HEK293 (cell line): Measurements from ENCODE around the gene RPIA.
A peak's percentile ranks its signal among the peaks of the same experiment; 100 is the strongest.

Source experiments
- CTCF ChIA-PET: fragments of 350-600 bp; formaldehyde crosslinking; extraction: SDS; loops from one replicate; lab custom pipeline; 2021; ENCODE audit warnings: antibody characterized with exemption; lab: Yijun Ruan, JAX
- POLR2A ChIA-PET: fragments of 300-600 bp; formaldehyde crosslinking; extraction: SDS; loops from one replicate; lab custom pipeline; 2020; ENCODE audit warnings: antibody characterized with exemption, inconsistent platforms; lab: Yijun Ruan, JAX
- H3K27ac ChIP-seq: fragments of 200-500 bp; sonication (Bioruptor generic); 2 replicates; pipeline ENCODE4 v1.5.1; 2014; ENCODE audit warnings: low read depth, low read length, control low read depth, inconsistent platforms; ENCODE audit errors: extremely low read depth
- H3K36me3 ChIP-seq, 2 experiments: fragments of 200-500 bp in 1 of 2; sonication (Bioruptor generic) in 1 of 2; 1 replicate in 1 of 2; 2 replicates in 1 of 2; pipeline ENCODE4 v1.5.1; 2014 to 2017; ENCODE audit warnings: inconsistent platforms in 2 of 2, low read length in 2 of 2; ENCODE audit not compliant: control insufficient read depth in 2 of 2, insufficient read depth in 1 of 2
- H3K4me1 ChIP-seq: fragments of 200-500 bp; sonication (Bioruptor generic); 2 replicates; pipeline ENCODE4 v1.5.1; 2014; ENCODE audit warnings: mild to moderate bottlenecking, low read length, inconsistent platforms; ENCODE audit not compliant: control insufficient read depth, insufficient read depth
- H3K4me3 ChIP-seq: 2 replicates; pipeline ENCODE4 v1.5.1; 2011; ENCODE audit warnings: low read depth, mild to moderate bottlenecking, control low read depth, low read length, moderate library complexity
- H3K9me3 ChIP-seq: fragments of 200-500 bp; sonication (Bioruptor generic); 2 replicates; pipeline ENCODE4 v1.5.1; 2014; ENCODE audit warnings: low read depth, low read length, inconsistent platforms; ENCODE audit not compliant: control insufficient read depth, insufficient read depth
- EGR2 ChIP-seq: fragments of 450-650 bp; formaldehyde crosslinking; IDR thresholded peaks from 2 replicates; pipeline ENCODE4 v1.5.1; 2016; ENCODE audit warnings: low read depth, missing biosample characterization, missing genetic modification characterization
- GLIS1 ChIP-seq: fragments of 450-650 bp; formaldehyde crosslinking; IDR thresholded peaks from 2 replicates; pipeline ENCODE4 v1.5.1; 2016; ENCODE audit warnings: missing biosample characterization, missing genetic modification characterization
- HOXA7 ChIP-seq: sonication (generic); formaldehyde crosslinking; IDR thresholded peaks from 2 replicates; pipeline ENCODE4 v1.8.1; 2022; ENCODE audit warnings: missing genetic modification reagents, borderline replicate concordance
- MZF1 ChIP-seq: fragments of 450-650 bp; formaldehyde crosslinking; IDR thresholded peaks from 2 replicates; pipeline ENCODE4 v1.5.1; 2017; ENCODE audit warnings: missing biosample characterization, missing genetic modification characterization, borderline replicate concordance
- SP2 ChIP-seq: fragments of 450-650 bp; formaldehyde crosslinking; IDR thresholded peaks from 2 replicates; pipeline ENCODE4 v1.5.1; 2016; ENCODE audit warnings: missing biosample characterization, missing genetic modification characterization
- SP3 ChIP-seq: fragments of 450-650 bp; formaldehyde crosslinking; IDR thresholded peaks from 2 replicates; pipeline ENCODE4 v1.5.1; 2016; ENCODE audit warnings: missing biosample characterization, missing genetic modification characterization
- ZBTB21 ChIP-seq: fragments of 450-650 bp; formaldehyde crosslinking; IDR thresholded peaks from 2 replicates; pipeline ENCODE4 v1.5.1; 2017; ENCODE audit warnings: missing biosample characterization, missing genetic modification characterization
- ZNF211 ChIP-seq: fragments of 450-650 bp; formaldehyde crosslinking; IDR thresholded peaks from 2 replicates; pipeline ENCODE4 v1.5.1; 2016; ENCODE audit warnings: low read depth, missing biosample characterization, missing genetic modification characterization
- ZNF223 ChIP-seq: fragments of 450-650 bp; formaldehyde crosslinking; IDR thresholded peaks from 2 replicates; pipeline ENCODE4 v1.5.1; 2016; ENCODE audit warnings: missing biosample characterization, missing genetic modification characterization
- ZNF248 ChIP-seq: fragments of 450-650 bp; formaldehyde crosslinking; IDR thresholded peaks from 2 replicates; pipeline ENCODE4 v1.5.1; 2017; ENCODE audit warnings: missing biosample characterization, missing genetic modification characterization
- ZNF423 ChIP-seq: fragments of 450-650 bp; formaldehyde crosslinking; IDR thresholded peaks from 2 replicates; pipeline ENCODE4 v1.5.1; 2016; ENCODE audit warnings: missing biosample characterization, missing genetic modification characterization
- ZNF514 ChIP-seq: fragments of 450-650 bp; formaldehyde crosslinking; IDR thresholded peaks from 2 replicates; pipeline ENCODE4 v1.5.1; 2016; ENCODE audit warnings: missing biosample characterization, missing genetic modification characterization
- ZNF600 ChIP-seq: fragments of 450-650 bp; formaldehyde crosslinking; IDR thresholded peaks from 2 replicates; pipeline ENCODE4 v1.5.1; 2016; ENCODE audit warnings: missing biosample characterization, missing genetic modification characterization
- ZNF654 ChIP-seq: fragments of 450-650 bp; formaldehyde crosslinking; IDR thresholded peaks from 2 replicates; pipeline ENCODE4 v1.5.1; 2016; ENCODE audit warnings: low read depth, missing biosample characterization, missing genetic modification characterization
- ZNF785 ChIP-seq: fragments of 450-650 bp; formaldehyde crosslinking; IDR thresholded peaks from 2 replicates; pipeline ENCODE4 v1.5.1; 2016; ENCODE audit warnings: missing biosample characterization, missing genetic modification characterization
- TF ChIP-seq, protein P1 (sequence below): fragments of 450-650 bp; formaldehyde crosslinking; IDR thresholded peaks from 2 replicates; pipeline ENCODE4 v1.5.1; 2017; ENCODE audit warnings: missing biosample characterization, missing genetic modification characterization
- TF ChIP-seq, protein P2 (sequence below): fragments of 450-650 bp; formaldehyde crosslinking; IDR thresholded peaks from 2 replicates; pipeline ENCODE4 v1.5.1; 2016; ENCODE audit warnings: missing biosample characterization, missing genetic modification characterization
- TF ChIP-seq, protein P3 (sequence below): fragments of 450-650 bp; formaldehyde crosslinking; IDR thresholded peaks from 2 replicates; pipeline ENCODE4 v1.5.1; 2016; ENCODE audit warnings: missing biosample characterization, missing genetic modification characterization
- TF ChIP-seq, protein P4 (sequence below): fragments of 450-650 bp; formaldehyde crosslinking; IDR thresholded peaks from 2 replicates; pipeline ENCODE4; 2016; ENCODE audit warnings: missing biosample characterization, missing genetic modification characterization
- TF ChIP-seq, protein P5 (sequence below): fragments of 450-650 bp; formaldehyde crosslinking; IDR thresholded peaks from 2 replicates; pipeline ENCODE4 v1.5.1; 2016; ENCODE audit warnings: missing biosample characterization, missing genetic modification characterization
- TF ChIP-seq, protein P6 (sequence below): fragments of 450-650 bp; formaldehyde crosslinking; IDR thresholded peaks from 2 replicates; pipeline ENCODE4 v1.5.1; 2017; ENCODE audit warnings: missing biosample characterization, missing genetic modification characterization
- TF ChIP-seq, protein P7 (sequence below): fragments of 450-650 bp; formaldehyde crosslinking; IDR thresholded peaks from 2 replicates; pipeline ENCODE4 v1.5.1; 2016; ENCODE audit warnings: missing biosample characterization, missing genetic modification characterization

The RPIA gene

DNA sequence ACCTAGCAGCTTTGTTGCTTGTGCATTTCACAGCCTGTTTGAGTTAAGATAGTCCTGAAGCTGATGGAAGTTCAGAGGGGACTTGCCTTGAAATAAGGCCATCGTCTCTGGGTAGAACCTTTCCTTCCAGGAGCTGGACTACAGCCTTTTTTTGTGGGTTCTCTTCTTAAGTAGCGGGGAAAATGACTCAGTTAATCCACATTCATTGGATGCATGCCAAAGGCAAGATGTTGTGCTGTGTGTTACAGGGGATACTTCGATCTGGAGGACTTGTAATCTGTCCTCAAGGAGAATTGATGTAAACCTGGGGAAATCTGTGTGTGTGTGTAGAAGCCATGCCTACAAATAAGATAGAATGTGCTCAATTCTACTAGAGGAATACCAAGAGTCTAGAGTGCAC, 46.8 kb downstream of the RPIA start:
- Histone ChIP-seq H3K9me3 (no peaks in the 10 kb centered on the region), H3K4me1 (no peaks in the 10 kb centered on the region), H3K4me3 (no peak overlapping the region), H3K27ac (no peak overlapping the region), H3K36me3 (peaks cover 8 to 61% of the 10 kb centered on the region in 2 experiments; a peak in 2 of 3 replicates)
- ChIA-PET CTCF (interaction anchor here (1.0 to 2.9 kb wide), 3 partner anchors 11 to 144 kb away, joined by 4 to 10 read pairs (median 5); no protein-coding TSS in a partner anchor), POLR2A (no interaction called here)
- no peak for TF ChIP-seq SP2
- TF ChIP-seq HOXA7 (CRISPR knock-in tag): no peak
- TF ChIP-seq, protein P1, sequence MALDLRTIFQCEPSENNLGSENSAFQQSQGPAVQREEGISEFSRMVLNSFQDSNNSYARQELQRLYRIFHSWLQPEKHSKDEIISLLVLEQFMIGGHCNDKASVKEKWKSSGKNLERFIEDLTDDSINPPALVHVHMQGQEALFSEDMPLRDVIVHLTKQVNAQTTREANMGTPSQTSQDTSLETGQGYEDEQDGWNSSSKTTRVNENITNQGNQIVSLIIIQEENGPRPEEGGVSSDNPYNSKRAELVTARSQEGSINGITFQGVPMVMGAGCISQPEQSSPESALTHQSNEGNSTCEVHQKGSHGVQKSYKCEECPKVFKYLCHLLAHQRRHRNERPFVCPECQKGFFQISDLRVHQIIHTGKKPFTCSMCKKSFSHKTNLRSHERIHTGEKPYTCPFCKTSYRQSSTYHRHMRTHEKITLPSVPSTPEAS (tag by site-specific recombination): no peak
- TF ChIP-seq, protein P2, sequence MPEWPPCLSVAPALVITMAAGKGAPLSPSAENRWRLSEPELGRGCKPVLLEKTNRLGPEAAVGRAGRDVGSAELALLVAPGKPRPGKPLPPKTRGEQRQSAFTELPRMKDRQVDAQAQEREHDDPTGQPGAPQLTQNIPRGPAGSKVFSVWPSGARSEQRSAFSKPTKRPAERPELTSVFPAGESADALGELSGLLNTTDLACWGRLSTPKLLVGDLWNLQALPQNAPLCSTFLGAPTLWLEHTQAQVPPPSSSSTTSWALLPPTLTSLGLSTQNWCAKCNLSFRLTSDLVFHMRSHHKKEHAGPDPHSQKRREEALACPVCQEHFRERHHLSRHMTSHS (tag by site-specific recombination): no peak
- TF ChIP-seq ZNF600 (tag by site-specific recombination): no peak
- no peak for TF ChIP-seq GLIS1 (tag by site-specific recombination)
- TF ChIP-seq ZNF211 (tag by site-specific recombination): no peak
- TF ChIP-seq, protein P3, sequence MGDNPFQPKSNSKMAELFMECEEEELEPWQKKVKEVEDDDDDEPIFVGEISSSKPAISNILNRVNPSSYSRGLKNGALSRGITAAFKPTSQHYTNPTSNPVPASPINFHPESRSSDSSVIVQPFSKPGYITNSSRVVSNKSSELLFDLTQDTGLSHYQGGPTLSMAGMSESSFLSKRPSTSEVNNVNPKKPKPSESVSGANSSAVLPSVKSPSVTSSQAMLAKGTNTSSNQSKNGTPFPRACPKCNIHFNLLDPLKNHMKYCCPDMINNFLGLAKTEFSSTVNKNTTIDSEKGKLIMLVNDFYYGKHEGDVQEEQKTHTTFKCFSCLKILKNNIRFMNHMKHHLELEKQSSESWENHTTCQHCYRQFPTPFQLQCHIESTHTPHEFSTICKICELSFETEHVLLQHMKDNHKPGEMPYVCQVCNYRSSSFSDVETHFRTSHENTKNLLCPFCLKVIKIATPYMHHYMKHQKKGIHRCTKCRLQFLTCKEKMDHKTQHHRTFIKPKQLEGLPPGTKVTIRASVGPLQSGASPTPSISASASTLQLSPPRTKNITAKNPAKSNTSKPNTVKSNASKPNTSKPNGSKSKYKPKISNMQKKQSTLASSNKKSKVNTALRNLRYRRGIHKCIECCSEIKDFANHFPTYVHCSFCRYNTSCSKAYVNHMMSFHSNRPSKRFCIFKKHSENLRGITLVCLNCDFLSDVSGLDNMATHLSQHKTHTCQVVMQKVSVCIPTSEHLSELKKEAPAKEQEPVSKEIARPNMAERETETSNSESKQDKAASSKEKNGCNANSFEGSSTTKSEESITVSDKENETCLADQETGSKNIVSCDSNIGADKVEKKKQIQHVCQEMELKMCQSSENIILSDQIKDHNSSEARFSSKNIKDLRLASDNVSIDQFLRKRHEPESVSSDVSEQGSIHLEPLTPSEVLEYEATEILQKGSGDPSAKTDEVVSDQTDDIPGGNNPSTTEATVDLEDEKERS (tag by site-specific recombination): no peak
- no peak for TF ChIP-seq ZNF514
- TF ChIP-seq ZNF423 (tag by site-specific recombination): no peak
- no peak for TF ChIP-seq MZF1 (tag by site-specific recombination)
- TF ChIP-seq, protein P4, sequence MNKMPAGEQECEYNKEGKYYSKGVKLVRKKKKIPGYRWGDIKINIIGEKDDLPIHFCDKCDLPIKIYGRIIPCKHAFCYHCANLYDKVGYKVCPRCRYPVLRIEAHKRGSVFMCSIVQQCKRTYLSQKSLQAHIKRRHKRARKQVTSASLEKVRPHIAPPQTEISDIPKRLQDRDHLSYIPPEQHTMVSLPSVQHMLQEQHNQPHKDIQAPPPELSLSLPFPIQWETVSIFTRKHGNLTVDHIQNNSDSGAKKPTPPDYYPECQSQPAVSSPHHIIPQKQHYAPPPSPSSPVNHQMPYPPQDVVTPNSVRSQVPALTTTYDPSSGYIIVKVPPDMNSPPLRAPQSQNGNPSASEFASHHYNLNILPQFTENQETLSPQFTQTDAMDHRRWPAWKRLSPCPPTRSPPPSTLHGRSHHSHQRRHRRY (tag by site-specific recombination): no peak
- no peak for TF ChIP-seq SP3 (tag by site-specific recombination)
- TF ChIP-seq ZNF223 (tag by site-specific recombination): no peak
- TF ChIP-seq ZNF785: no peak
- TF ChIP-seq, protein P5, sequence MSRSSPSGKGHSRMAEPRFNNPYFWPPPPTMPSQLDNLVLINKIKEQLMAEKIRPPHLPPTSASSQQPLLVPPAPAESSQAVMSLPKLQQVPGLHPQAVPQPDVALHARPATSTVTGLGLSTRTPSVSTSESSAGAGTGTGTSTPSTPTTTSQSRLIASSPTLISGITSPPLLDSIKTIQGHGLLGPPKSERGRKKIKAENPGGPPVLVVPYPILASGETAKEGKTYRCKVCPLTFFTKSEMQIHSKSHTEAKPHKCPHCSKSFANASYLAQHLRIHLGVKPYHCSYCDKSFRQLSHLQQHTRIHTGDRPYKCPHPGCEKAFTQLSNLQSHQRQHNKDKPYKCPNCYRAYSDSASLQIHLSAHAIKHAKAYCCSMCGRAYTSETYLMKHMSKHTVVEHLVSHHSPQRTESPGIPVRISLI: no peak
- no peak for TF ChIP-seq ZNF248 (tag by site-specific recombination)
- TF ChIP-seq EGR2: no peak

DNA sequence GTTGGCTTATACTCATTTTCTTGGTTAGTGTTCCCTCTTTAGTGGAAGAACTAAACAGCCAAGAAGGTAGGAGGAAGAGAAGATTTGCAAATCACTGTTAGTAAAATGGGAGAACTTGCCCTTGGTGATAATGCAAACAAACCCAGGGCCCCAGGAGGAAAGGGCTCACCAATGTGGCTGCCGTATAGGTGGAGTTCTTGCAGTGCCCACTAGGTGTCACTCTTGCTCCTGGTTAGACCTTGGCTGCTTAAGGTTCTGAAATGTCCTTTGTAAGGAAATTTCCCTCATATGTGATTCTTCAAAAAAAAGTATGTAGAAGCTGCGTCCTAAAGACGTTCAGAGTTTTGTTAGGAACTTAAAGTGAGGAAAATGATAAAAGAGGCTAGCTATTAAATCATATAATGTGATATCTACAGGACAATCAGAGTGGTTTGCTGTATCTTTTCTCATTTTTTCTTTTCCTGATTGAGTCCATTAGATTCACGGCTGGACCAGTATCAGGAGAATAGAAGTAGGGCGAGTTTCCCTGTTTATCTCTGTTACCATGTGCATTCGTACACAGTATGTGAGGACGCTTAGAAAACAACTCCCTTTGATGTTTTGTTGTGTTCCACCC, 48.6 kb downstream of the RPIA start:
- ChIA-PET POLR2A (interaction anchor here (0.6 kb wide), 1 partner anchor 39 kb away, joined by 3 read pairs; no protein-coding TSS in a partner anchor), CTCF (interaction anchor here (0.6 to 1.9 kb wide), 15 partner anchors 8 to 140 kb away, joined by 3 to 13 read pairs (median 4); no protein-coding TSS in a partner anchor)
- Histone ChIP-seq H3K4me1 (no peaks in the 10 kb centered on the region), H3K36me3 (peaks cover 14 to 67% of the 10 kb centered on the region in 2 experiments; a peak in 2 of 3 replicates), H3K27ac (no peak overlapping the region), H3K4me3 (no peak overlapping the region), H3K9me3 (no peaks in the 10 kb centered on the region)
- TF ChIP-seq, protein P6, sequence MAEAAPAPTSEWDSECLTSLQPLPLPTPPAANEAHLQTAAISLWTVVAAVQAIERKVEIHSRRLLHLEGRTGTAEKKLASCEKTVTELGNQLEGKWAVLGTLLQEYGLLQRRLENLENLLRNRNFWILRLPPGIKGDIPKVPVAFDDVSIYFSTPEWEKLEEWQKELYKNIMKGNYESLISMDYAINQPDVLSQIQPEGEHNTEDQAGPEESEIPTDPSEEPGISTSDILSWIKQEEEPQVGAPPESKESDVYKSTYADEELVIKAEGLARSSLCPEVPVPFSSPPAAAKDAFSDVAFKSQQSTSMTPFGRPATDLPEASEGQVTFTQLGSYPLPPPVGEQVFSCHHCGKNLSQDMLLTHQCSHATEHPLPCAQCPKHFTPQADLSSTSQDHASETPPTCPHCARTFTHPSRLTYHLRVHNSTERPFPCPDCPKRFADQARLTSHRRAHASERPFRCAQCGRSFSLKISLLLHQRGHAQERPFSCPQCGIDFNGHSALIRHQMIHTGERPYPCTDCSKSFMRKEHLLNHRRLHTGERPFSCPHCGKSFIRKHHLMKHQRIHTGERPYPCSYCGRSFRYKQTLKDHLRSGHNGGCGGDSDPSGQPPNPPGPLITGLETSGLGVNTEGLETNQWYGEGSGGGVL: no peak
- TF ChIP-seq, protein P7, sequence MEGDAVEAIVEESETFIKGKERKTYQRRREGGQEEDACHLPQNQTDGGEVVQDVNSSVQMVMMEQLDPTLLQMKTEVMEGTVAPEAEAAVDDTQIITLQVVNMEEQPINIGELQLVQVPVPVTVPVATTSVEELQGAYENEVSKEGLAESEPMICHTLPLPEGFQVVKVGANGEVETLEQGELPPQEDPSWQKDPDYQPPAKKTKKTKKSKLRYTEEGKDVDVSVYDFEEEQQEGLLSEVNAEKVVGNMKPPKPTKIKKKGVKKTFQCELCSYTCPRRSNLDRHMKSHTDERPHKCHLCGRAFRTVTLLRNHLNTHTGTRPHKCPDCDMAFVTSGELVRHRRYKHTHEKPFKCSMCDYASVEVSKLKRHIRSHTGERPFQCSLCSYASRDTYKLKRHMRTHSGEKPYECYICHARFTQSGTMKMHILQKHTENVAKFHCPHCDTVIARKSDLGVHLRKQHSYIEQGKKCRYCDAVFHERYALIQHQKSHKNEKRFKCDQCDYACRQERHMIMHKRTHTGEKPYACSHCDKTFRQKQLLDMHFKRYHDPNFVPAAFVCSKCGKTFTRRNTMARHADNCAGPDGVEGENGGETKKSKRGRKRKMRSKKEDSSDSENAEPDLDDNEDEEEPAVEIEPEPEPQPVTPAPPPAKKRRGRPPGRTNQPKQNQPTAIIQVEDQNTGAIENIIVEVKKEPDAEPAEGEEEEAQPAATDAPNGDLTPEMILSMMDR (tag by site-specific recombination): peak; percentile 53; the same call in 1 of the 2 replicates
- TF ChIP-seq ZNF654 (peak; percentile 54), ZBTB21 (tag by site-specific recombination) (no peak)
